Keratinocyte (primary cell): ENCODE measurements around the gene PPM1H.

Experiments
- CTCF ChIP-seq, 3 experiments: IDR thresholded peaks in 1 of 3; conservative IDR thresholded peaks in 1 of 3; optimal IDR thresholded peaks in 1 of 3; 2 replicates in 2 of 3; 3 replicates in 1 of 3; pipeline versions ENCODE3 to v1.5.1; 2011; ENCODE audit warnings: low read length in 3 of 3, mild to moderate bottlenecking in 3 of 3, moderate library complexity in 2 of 3, control low read depth in 1 of 3, inconsistent platforms in 1 of 3; ENCODE audit not compliant: insufficient read depth in 2 of 3; ENCODE audit errors: extremely low read depth in 1 of 3
- EZH2 ChIP-seq: IDR thresholded peaks from one replicate; pipeline ENCODE4 v1.6.1; 2012; ENCODE audit warnings: inconsistent platforms, mild to moderate bottlenecking, low read length, moderate library complexity

- TF ChIP-seq EZH2 (no peak), CTCF (optimal IDR thresholded peaks at IDR 0.05 in 1 of 3, IDR thresholded peaks at IDR 0.05 in 1 of 3, conservative IDR thresholded peaks at IDR 0.05 in 1 of 3; ENCODE audit: extremely low read depth in 1 of 3, insufficient read depth in 2 of 3, low read length in 3 of 3) (no peak)
Measured at GRCh38 chr12:62658910-62659309, 276.0 kb downstream of the PPM1H start.
